ENCODE data around the gene F9.
"Not testable (repeated sequence)": the region's sequence is repeated elsewhere in the genome, so short reads cannot be mapped to it uniquely, and the experiment has no call there.

Gene F9

DNA sequence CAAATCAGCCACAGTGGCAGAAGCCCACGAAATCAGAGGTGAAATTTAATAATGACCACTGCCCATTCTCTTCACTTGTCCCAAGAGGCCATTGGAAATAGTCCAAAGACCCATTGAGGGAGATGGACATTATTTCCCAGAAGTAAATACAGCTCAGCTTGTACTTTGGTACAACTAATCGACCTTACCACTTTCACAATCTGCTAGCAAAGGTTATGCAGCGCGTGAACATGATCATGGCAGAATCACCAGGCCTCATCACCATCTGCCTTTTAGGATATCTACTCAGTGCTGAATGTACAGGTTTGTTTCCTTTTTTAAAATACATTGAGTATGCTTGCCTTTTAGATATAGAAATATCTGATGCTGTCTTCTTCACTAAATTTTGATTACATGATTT is at the start of gene F9:
Gene F9, plus strand, starts transcription at position 190 of the 400 bp plus-strand sequence. Its CDS starts 26 bp downstream, at position 216.
- H3K36me3 Mint-ChIP-seq = no peaks in the 10 kb centered on the region
- no peak within 1 kb of the TSS for H3K27ac Mint-ChIP-seq
- H3K27me3 Mint-ChIP-seq = no peaks in the 10 kb centered on the region
- no peaks in the 10 kb centered on the region for H3K9me3 Mint-ChIP-seq
- H3K4me1 Mint-ChIP-seq = no peaks in the 10 kb centered on the region
- no peak within 1 kb of the TSS for H3K4me3 Mint-ChIP-seq
- no peak for DNase-seq
- CTCF ChIA-PET = no interaction called here

DNA sequence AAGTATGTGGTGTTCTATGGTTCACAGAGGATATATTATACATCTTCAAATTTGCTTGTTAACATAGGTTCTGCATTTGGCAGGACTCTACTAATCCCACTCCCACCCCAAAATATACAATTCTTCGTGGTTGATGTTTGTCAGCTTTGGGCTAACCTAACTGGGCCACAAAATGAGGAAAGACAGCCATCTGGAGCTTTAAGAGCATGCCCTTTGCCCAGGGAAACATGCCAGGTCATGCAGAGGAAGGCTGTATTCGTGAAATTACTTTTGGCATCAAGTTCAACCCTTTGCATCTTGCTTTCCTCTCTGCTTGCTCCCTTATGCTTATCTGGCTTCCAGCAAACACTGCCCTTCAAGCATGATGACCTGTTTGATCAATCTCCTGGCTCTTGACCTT is 46.8 kb upstream of the F9 start:
- CTCF ChIA-PET = no interaction called here
- Mint-ChIP-seq H3K36me3 (no peaks in the 10 kb centered on the region), H3K4me3 (no peak overlapping the region), H3K9me3 (no peaks in the 10 kb centered on the region), H3K27me3 (no peaks in the 10 kb centered on the region), H3K4me1 (no peaks in the 10 kb centered on the region), H3K27ac (no peak overlapping the region)
- DNase-seq = no peak

DNA sequence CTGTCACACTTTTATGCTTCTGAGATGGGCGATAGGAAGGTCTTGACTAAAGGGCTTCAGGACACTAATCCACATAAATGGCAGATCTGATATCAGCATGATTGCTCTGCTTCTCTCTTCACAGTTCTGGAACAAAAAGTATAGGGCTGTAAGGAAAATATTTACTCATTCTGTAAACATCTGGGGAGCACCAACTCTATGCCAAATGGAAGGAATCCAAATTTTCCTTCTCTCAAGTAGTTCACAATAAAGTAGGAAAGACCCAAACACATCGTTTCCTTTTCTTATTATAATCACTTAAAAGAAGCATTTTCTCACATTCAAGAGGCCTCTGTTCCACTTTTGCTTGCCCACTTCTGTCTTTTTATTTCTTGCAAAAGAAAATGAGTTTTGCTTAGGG is 45.9 kb upstream of the F9 start:
- no peak for DNase-seq
- no peak overlapping the region for H3K27ac Mint-ChIP-seq
- H3K36me3 Mint-ChIP-seq = no peaks in the 10 kb centered on the region
- H3K27me3 Mint-ChIP-seq = no peaks in the 10 kb centered on the region
- H3K4me1 Mint-ChIP-seq = no peaks in the 10 kb centered on the region
- no peaks in the 10 kb centered on the region for H3K9me3 Mint-ChIP-seq
- no peak overlapping the region for H3K4me3 Mint-ChIP-seq
- CTCF ChIA-PET = no interaction called here

DNA sequence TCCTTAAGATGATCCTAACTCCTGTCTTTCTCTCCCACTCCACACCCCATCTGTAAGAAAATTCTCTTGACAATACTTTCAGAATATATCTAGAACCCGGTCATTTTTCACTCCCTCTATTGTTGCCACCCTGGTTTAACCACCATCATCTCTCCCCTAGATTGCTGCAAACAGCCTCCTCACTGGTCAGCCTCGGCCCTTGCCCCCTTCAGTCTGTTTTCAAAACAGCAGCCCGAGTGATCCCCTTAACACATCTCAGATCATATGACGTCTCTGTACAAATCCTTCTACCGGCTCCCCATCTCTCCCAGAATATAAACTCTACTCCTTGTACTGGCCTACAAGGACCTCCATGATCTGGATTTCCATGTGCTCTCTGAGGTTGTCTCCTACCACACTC is 35.2 kb upstream of the F9 start:
- H3K4me3 Mint-ChIP-seq = no peak overlapping the region
- no peak for DNase-seq
- H3K36me3 Mint-ChIP-seq = no peaks in the 10 kb centered on the region
- no peaks in the 10 kb centered on the region for H3K9me3 Mint-ChIP-seq
- H3K4me1 Mint-ChIP-seq = no peaks in the 10 kb centered on the region
- H3K27ac Mint-ChIP-seq = no peak overlapping the region
- CTCF ChIA-PET = no interaction called here
- H3K27me3 Mint-ChIP-seq = no peaks in the 10 kb centered on the region

DNA sequence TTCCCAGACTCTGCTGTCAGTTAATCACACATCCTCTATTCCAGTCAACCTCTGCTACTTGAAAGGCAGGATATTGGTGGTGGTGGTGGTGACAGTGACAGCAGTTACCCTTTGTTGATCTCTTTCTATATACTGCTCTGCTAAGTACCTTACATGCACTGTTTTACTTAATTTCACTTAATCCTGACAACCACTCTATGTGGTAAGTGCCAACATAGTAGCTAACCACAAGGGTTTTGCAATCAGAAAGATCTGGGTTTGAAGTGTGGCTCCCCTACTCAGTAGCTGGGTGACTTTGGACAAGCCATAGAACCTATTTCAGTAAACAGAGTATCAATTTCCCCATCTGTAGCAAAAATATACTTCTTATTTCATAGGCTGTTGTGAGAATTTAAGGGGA is 24.2 kb upstream of the F9 start:
- Mint-ChIP-seq H3K36me3 (no peaks in the 10 kb centered on the region), H3K27ac (no peak overlapping the region), H3K9me3 (no peaks in the 10 kb centered on the region), H3K27me3 (no peaks in the 10 kb centered on the region), H3K4me1 (no peaks in the 10 kb centered on the region), H3K4me3 (no peak overlapping the region)
- CTCF ChIA-PET = no interaction called here
- DNase-seq = no peak

DNA sequence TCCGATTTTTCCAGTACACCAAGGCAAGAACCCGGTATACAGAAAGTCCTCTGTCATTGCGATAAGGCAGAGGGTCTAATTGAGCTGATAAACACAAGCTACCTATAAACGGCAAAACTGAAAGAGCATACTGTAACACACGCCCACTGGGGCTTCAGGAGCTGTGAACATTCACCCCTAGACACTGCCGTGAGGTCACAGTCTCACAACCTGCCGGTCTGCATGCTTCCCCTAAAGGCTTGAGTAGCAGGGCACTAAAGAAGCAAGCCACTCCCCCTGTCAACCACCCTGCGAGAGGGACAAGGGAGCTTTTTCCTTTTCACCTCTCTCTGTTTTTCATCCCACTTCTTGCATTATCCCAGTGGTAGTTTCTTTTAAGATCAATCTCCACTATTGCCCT is 22.4 kb upstream of the F9 start:
- no peak overlapping the region for H3K27ac Mint-ChIP-seq
- H3K4me3 Mint-ChIP-seq = no peak overlapping the region
- H3K36me3 Mint-ChIP-seq = no peaks in the 10 kb centered on the region
- H3K9me3 Mint-ChIP-seq = no peaks in the 10 kb centered on the region
- H3K4me1 Mint-ChIP-seq = no peaks in the 10 kb centered on the region
- CTCF ChIA-PET = no interaction called here
- H3K27me3 Mint-ChIP-seq = no peaks in the 10 kb centered on the region
- DNase-seq = no peak

DNA sequence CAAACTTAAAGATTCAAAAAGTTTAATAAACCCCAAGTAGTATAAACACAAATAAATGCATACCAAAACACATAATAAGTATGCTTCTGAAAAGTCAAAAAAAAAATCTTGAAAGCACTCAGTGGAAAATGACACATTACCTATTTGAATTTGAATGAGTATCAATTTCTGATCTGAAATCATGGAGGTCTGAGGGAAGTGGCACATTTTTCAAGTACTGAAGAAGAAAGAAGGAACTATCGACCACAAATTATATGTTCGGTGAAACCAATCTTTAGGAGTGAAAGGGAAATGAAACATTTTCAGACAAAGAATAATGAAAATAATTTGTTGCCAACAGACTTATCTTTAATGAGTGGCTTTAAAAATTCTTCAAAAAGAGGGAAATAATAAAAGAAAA is 12.1 kb upstream of the F9 start:
- DNase-seq = no peak
- no peak overlapping the region for H3K27ac Mint-ChIP-seq
- no peaks in the 10 kb centered on the region for H3K27me3 Mint-ChIP-seq

DNA sequence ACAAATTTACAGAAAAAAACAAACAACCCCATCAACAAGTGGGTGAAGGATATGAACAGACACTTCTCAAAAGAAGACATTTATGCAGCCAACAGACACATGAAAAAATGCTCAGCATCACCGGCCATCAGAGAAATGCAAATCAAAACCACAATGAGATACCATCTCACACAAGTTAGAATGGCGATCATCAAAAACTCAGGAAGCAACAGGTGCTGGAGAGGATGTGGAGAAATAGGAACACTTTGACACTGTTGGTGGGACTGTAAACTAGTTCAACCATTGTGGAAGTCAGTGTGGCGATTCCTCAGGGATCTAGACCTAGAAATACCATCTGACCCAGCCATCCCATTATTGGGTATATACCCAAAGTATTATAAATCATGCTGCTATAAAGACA is 1.7 kb upstream of the F9 start:
- H3K4me3 Mint-ChIP-seq, H3K36me3 Mint-ChIP-seq, H3K27me3 Mint-ChIP-seq, CTCF ChIA-PET, DNase-seq, H3K9me3 Mint-ChIP-seq, H3K27ac Mint-ChIP-seq, H3K4me1 Mint-ChIP-seq: not testable (repeated sequence)

More for the DNA sequence above, 12.1 kb upstream of the F9 start:
- Mint-ChIP-seq H3K4me1 (no peaks in the 10 kb centered on the region), H3K9me3 (no peaks in the 10 kb centered on the region), H3K4me3 (no peak overlapping the region), H3K36me3 (no peaks in the 10 kb centered on the region)
- CTCF ChIA-PET = no interaction called here

DNA sequence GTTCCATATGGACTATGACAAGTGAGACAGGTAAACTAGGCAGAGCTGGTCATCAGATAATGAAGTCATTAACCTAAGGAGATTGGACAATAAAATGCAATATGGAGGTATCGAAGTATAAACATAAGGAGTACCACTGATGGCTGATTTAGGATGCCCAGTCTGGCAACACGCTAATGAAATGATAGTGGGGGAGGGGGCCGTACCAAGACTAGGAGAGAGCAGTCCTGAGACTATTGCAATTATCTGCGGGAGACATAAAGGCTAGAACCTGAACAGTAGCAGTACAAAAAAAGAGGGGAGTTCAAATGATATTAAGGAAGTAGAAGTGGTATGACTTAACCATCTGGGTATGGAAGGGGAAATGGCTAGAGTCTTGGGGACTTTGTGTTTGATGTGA is 2.3 kb downstream of the F9 start:
- H3K27me3 Mint-ChIP-seq = no peaks in the 10 kb centered on the region
- H3K27ac Mint-ChIP-seq = no peak overlapping the region
- no peaks in the 10 kb centered on the region for H3K36me3 Mint-ChIP-seq
- no peaks in the 10 kb centered on the region for H3K4me1 Mint-ChIP-seq
- H3K4me3 Mint-ChIP-seq = no peak overlapping the region
- CTCF ChIA-PET = no interaction called here
- DNase-seq = no peak
- no peaks in the 10 kb centered on the region for H3K9me3 Mint-ChIP-seq

DNA sequence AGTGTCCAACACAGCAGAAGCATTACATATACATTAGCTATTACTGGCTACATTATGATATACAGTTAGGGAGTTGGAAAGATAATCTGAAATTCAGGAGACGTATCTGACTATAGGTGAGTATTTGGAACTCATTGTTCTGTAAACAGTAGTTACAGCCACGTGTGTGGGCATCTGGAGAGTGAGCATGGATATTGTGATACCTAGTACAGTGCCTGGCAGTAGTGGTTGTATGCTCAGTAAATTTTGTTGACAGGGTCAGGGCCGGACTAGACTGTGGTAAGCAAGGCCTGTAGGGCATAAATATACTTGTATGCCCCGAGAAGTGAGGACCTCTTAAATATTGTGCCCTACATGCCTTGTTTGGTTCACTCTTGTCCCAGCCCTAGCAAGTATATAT is 2.9 kb downstream of the F9 start:
- Mint-ChIP-seq H3K9me3 (no peaks in the 10 kb centered on the region), H3K27me3 (no peaks in the 10 kb centered on the region), H3K27ac (no peak overlapping the region), H3K4me3 (no peak overlapping the region), H3K36me3 (no peaks in the 10 kb centered on the region), H3K4me1 (no peaks in the 10 kb centered on the region)
- no peak for DNase-seq
- CTCF ChIA-PET = no interaction called here

DNA sequence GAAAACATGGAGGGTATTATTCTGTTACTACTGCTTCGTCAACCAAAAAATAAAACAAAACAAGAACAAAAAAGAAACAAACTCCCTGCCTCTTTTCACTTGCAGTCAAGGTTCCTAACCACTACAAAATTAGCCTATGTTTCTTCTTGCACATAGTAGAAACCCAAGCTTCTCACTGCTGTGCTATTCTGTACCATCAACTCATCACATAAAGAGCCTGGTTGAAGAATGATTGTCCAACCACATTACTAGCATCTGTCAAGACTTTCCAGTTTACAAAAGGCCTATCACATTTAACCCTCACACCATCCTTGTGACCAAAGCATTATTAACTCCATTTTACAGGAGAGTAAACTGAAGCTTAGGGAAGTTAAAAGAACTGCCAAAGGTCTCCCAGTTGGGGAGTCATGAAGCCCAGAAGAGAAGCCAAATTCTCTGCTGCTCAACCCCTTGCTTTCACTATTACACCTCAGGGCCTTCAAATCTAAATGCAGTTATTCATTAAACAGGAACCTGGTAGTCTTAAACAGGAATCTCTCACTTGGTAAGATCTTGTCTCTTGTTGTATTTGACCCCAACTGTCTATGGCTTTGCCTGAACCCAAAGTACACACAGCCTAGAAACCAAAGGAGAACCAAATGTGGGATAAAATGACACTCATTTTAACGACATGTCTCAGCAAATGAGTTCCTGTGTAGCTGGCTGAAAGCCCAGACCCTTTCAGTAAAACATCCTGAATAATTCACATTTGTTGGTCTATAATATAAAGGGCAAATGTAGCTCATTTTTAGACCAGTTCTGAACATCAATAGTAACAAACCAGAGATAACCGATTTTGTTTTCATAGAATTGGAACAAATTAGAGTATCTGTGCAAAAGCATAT is 8.6 kb downstream of the F9 start:
- CTCF ChIA-PET = no interaction called here
- H3K36me3 Mint-ChIP-seq = no peaks in the 10 kb centered on the region
- no peaks in the 10 kb centered on the region for H3K27me3 Mint-ChIP-seq
- no peak overlapping the region for H3K27ac Mint-ChIP-seq
- H3K4me3 Mint-ChIP-seq = no peak overlapping the region
- H3K4me1 Mint-ChIP-seq = no peaks in the 10 kb centered on the region
- H3K9me3 Mint-ChIP-seq = no peaks in the 10 kb centered on the region
- DNase-seq = no peak

DNA sequence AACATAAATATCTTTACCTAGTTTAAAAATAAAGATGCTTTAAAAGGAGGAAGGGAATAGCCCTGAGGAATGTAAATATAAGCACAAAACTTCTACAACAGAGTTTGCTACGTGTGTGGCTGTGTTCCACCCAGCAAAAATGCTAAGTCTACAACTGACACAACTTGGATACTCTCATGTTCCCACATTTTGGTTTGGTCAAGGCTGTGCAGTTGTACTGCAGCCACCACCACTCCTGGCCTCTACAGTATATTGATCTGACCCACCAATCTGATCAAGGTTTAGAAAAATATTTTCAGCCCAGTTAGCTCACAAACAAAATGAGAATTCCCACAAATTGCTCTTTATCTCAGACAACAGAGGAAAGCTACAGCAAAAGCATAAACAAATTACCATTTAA is 12.1 kb downstream of the F9 start:
- no peak overlapping the region for H3K27ac Mint-ChIP-seq
- H3K36me3 Mint-ChIP-seq = no peaks in the 10 kb centered on the region
- H3K4me1 Mint-ChIP-seq = no peaks in the 10 kb centered on the region

DNA sequence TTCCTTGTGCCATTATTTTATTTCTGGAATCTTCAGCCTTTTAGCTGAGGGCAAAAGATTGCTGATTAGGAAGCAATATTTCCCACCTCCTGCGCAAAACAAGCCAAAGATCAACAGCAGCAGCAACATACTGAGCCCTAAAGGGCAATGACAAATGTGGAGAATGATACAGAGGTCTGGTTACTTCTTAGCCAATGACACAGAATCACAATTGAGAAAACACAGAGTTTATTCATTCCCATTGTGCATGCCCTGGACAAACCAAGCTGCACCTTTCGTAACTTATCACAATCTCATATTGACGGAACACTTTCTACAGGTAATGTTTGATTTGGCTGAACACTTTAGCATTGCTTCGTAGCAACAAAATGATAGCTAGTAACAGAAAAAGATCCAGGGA is 13.4 kb downstream of the F9 start:
- no peaks in the 10 kb centered on the region for H3K4me1 Mint-ChIP-seq
- H3K4me3 Mint-ChIP-seq = no peak overlapping the region
- H3K27me3 Mint-ChIP-seq = no peaks in the 10 kb centered on the region
- no peak for DNase-seq
- no peak overlapping the region for H3K27ac Mint-ChIP-seq
- H3K36me3 Mint-ChIP-seq = no peaks in the 10 kb centered on the region
- CTCF ChIA-PET = no interaction called here
- H3K9me3 Mint-ChIP-seq = no peaks in the 10 kb centered on the region

More for the DNA sequence above, 12.1 kb downstream of the F9 start:
- Mint-ChIP-seq H3K4me3 (no peak overlapping the region), H3K27me3 (no peaks in the 10 kb centered on the region), H3K9me3 (no peaks in the 10 kb centered on the region)
- no peak for DNase-seq
- CTCF ChIA-PET = no interaction called here

DNA sequence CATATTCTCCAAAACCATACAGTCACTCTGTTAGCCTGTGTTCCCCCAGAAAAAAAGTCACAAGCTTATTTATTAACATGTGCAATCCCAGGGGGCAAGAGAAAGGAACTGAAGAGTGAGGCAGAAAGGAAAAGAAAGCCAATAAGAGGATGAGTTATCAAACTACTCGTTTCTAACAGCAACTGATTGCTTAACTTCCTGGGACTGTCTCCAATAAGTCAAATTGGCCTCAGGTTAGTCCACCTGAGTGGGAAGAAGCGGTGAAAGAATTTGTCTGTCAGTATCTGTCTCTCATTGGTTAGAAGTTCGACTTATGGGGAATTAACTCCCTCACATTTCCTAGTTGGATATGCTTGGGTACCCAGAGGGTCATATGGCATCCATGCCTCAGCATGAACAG is 14.1 kb downstream of the F9 start:
- no peaks in the 10 kb centered on the region for H3K36me3 Mint-ChIP-seq
- CTCF ChIA-PET = no interaction called here

DNA sequence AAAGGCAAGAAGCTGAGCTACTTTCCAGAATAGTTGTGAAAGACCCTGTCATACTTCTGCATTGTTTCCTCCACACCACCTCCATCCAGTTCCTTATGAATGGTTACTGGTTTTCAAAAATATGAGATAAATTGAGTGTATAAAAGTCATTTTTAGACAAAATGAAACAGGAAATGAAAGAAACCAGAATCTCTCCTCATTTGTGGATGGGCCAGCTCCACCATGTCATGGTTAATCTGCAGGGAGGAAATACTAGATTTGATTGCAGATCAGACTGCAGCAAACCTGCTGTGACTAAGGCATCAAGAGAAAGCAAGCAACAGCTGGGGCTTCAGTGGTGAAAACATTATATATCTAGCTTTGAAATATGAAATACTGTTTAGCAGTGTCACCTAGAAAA is 23.8 kb downstream of the F9 start:
- Mint-ChIP-seq H3K36me3 (no peaks in the 10 kb centered on the region), H3K27me3 (peaks cover 5% of the 10 kb centered on the region), H3K4me3 (no peak overlapping the region), H3K27ac (no peak overlapping the region), H3K9me3 (no peaks in the 10 kb centered on the region), H3K4me1 (peaks cover 5% of the 10 kb centered on the region)
- CTCF ChIA-PET = no interaction called here
- no peak for DNase-seq

More for the DNA sequence above, 14.1 kb downstream of the F9 start:
- no peak for DNase-seq
- no peaks in the 10 kb centered on the region for H3K27me3 Mint-ChIP-seq
- no peak overlapping the region for H3K27ac Mint-ChIP-seq
- no peak overlapping the region for H3K4me3 Mint-ChIP-seq
- H3K4me1 Mint-ChIP-seq = no peaks in the 10 kb centered on the region
- no peaks in the 10 kb centered on the region for H3K9me3 Mint-ChIP-seq

Data from activated naive CD4-positive, alpha-beta T cell treated with anti-CD3 and anti-CD28 coated beads, Interleukin-2, amount 10 ng/mL, durations not matched to agents 7 days and 5 days (primary cell).